Raji (cell line): ENCODE measurements around the gene CEMIP.

Source experiments
- POLR2A ChIP-seq: IDR thresholded peaks from 2 replicates; pipeline ENCODE4 v1.6.1; 2011; ENCODE audit warnings: low read depth, low read length, control low read depth; ENCODE audit not compliant: insufficient read depth

Gene CEMIP

GRCh38 chr15:80967451-80967850, 188.3 kb downstream of the CEMIP start:
- no peak for TF ChIP-seq POLR2A

GRCh38 chr15:80967991-80968510, 188.9 kb downstream of the CEMIP start:
- no peak for TF ChIP-seq POLR2A

GRCh38 chr15:80969316-80969715, 190.1 kb downstream of the CEMIP start:
- TF ChIP-seq POLR2A = no peak

- no peak for TF ChIP-seq POLR2A
These were observed 191.0 kb downstream of the CEMIP start for GRCh38 chr15:80970018-80970657.

GRCh38 chr15:80970658-80971057, 191.5 kb downstream of the CEMIP start:
- no peak for TF ChIP-seq POLR2A

GRCh38 chr15:80971143-80971542, 192.0 kb downstream of the CEMIP start:
- no peak for TF ChIP-seq POLR2A

GRCh38 chr15:80972276-80972675, 193.1 kb downstream of the CEMIP start:
- no peak for TF ChIP-seq POLR2A

- TF ChIP-seq POLR2A = no peak
These were observed 195.7 kb downstream of the CEMIP start for GRCh38 chr15:80974914-80975313.

GRCh38 chr15:80976851-80977250, 197.7 kb downstream of the CEMIP start:
- TF ChIP-seq POLR2A = no peak

GRCh38 chr15:80977627-80978036, 198.5 kb downstream of the CEMIP start:
- TF ChIP-seq POLR2A = no peak

- no peak for TF ChIP-seq POLR2A
These were observed 199.6 kb downstream of the CEMIP start for GRCh38 chr15:80978685-80979329.

GRCh38 chr15:80979538-80980200, 200.5 kb downstream of the CEMIP start:
- TF ChIP-seq POLR2A = no peak

GRCh38 chr15:80982205-80982604, 203.0 kb downstream of the CEMIP start:
- no peak for TF ChIP-seq POLR2A

GRCh38 chr15:80982839-80983238, 203.7 kb downstream of the CEMIP start:
- no peak for TF ChIP-seq POLR2A

GRCh38 chr15:80984856-80985255, 205.7 kb downstream of the CEMIP start:
- no peak for TF ChIP-seq POLR2A

- no peak for TF ChIP-seq POLR2A
These were observed 206.8 kb downstream of the CEMIP start for GRCh38 chr15:80985981-80986380.

GRCh38 chr15:80986487-80986886, 207.3 kb downstream of the CEMIP start:
- TF ChIP-seq POLR2A = no peak
